B cell (primary cell): ENCODE results near the gene TAF1. TPM values are rescaled to one million over a fixed set of nuclear protein-coding genes. Genes with fewer than 3 reads are reported as not detected.

Source experiments
- ATAC-seq: fragments of 200-7000 bp; cut with Tn5 transposase; one replicate; pipeline ENCODE4 v1.10.0; 2021; ENCODE audit warnings: low read depth, mild to moderate bottlenecking, moderate number of reproducible peaks, moderate library complexity
- CTCF ChIA-PET: fragments of 350-600 bp; sonication (Branson Sonifier 250); formaldehyde crosslinking; loops from one replicate; lab custom pipeline; 2021; ENCODE audit warnings: antibody characterized with exemption, inconsistent platforms; lab: Charles Lee
- POLR2A ChIA-PET: fragments of 350-600 bp; sonication (Branson Sonifier 250); formaldehyde crosslinking; loops from one replicate; lab custom pipeline; 2021; ENCODE audit warnings: antibody characterized with exemption; lab: Charles Lee
- DNase-seq: peaks from one replicate; pipeline ENCODE4 v3.0.0; 2013
- H2AFZ ChIP-seq: 2 replicates; pipeline ENCODE4 v1.6.1; 2012; ENCODE audit warnings: mild to moderate bottlenecking, low read depth, low read length; ENCODE audit not compliant: insufficient read depth, poor library complexity, severe bottlenecking
- H3K27ac ChIP-seq, 2 donors: 1 replicate in 1 of 2; 2 replicates in 1 of 2; pipeline ENCODE4 v1.5.1; 2012 to 2013; ENCODE audit warnings: low read length in 2 of 2, mild to moderate bottlenecking in 2 of 2, moderate library complexity in 1 of 2
- H3K27me3 ChIP-seq, 4 experiments: fragments of 200-600 bp in 1 of 4; sonication (generic) in 1 of 4; replicated peaks in 1 of 4; 1 replicate in 2 of 4; 2 replicates in 2 of 4; pipeline versions ENCODE4 v1.6.1 to v1.7.0; 2013 to 2016; ENCODE audit warnings: low read length in 3 of 4, mild to moderate bottlenecking in 2 of 4, mixed read lengths in 1 of 4, moderate library complexity in 1 of 4; ENCODE audit not compliant: insufficient read depth in 4 of 4, control insufficient read depth in 3 of 4; ENCODE audit errors: control extremely low read depth in 1 of 4
- H3K36me3 ChIP-seq, 2 experiments: replicated peaks in 1 of 2; 1 replicate in 1 of 2; 2 replicates in 1 of 2; pipeline versions ENCODE4 v1.6.1 to v1.7.1; 2013; ENCODE audit warnings: low read length in 1 of 2; ENCODE audit not compliant: insufficient read depth in 2 of 2, control insufficient read depth in 1 of 2; ENCODE audit errors: control extremely low read depth in 1 of 2, extremely low read depth in 1 of 2
- H3K4me1 ChIP-seq, 2 donors: fragments of 200-600 bp in 1 of 2; sonication (generic) in 1 of 2; 1 replicate in 1 of 2; 2 replicates in 1 of 2; pipeline versions ENCODE4 v1.5.1 to v1.6.1; 2013 to 2017; ENCODE audit warnings: low read length in 2 of 2; ENCODE audit not compliant: control insufficient read depth in 2 of 2, insufficient read depth in 2 of 2
- H3K4me2 ChIP-seq: replicated peaks from 2 replicates; pipeline ENCODE3; 2012; ENCODE audit warnings: mild to moderate bottlenecking, low read depth, low read length; ENCODE audit not compliant: poor library complexity, severe bottlenecking
- H3K4me3 ChIP-seq, 5 experiments: fragments of 200-600 bp in 1 of 5; sonication (generic) in 1 of 5; 1 replicate in 3 of 5; 2 replicates in 2 of 5; pipeline versions ENCODE4 v1.5.1 to v1.7.0; 2011 to 2016; ENCODE audit warnings: low read length in 4 of 5, mild to moderate bottlenecking in 4 of 5, low read depth in 2 of 5, control low read depth in 1 of 5, moderate library complexity in 1 of 5; ENCODE audit not compliant: insufficient read depth in 1 of 5; ENCODE audit errors: control extremely low read depth in 1 of 5, extremely low read depth in 1 of 5
- H3K79me2 ChIP-seq: fragments of 200-600 bp; sonication (generic); one replicate; pipeline ENCODE4 v1.6.0; 2016; ENCODE audit warnings: low read length; ENCODE audit not compliant: control insufficient read depth, insufficient read depth
- H3K9ac ChIP-seq: fragments of 200-600 bp; sonication (generic); 2 replicates; pipeline ENCODE4 v1.6.1; 2017; ENCODE audit warnings: mild to moderate bottlenecking, low read length, moderate library complexity
- H3K9me3 ChIP-seq, 3 donors: one replicate each; pipeline versions ENCODE4 v1.6.1 to v1.7.1; 2013; ENCODE audit warnings: low read length in 2 of 3; ENCODE audit not compliant: control insufficient read depth in 2 of 3, insufficient read depth in 1 of 3; ENCODE audit errors: control extremely low read depth in 1 of 3
- H4K20me1 ChIP-seq: 2 replicates; pipeline ENCODE4 v1.6.0; 2012; ENCODE audit warnings: mild to moderate bottlenecking, low read length; ENCODE audit not compliant: insufficient read depth, control insufficient read depth, poor library complexity, severe bottlenecking
- H3K27ac Mint-ChIP-seq: one replicate; pipeline ENCODE4 v1.8.0; 2021; ENCODE audit warnings: mixed read lengths
- H3K27me3 Mint-ChIP-seq: one replicate; pipeline ENCODE4 v1.8.0; 2021; ENCODE audit warnings: mixed read lengths
- H3K4me1 Mint-ChIP-seq: one replicate; pipeline ENCODE4 v1.8.0; 2021; ENCODE audit warnings: mixed read lengths
- H3K4me3 Mint-ChIP-seq: one replicate; pipeline ENCODE4 v1.8.0; 2021; ENCODE audit warnings: mixed read lengths
- H3K9me3 Mint-ChIP-seq: one replicate; pipeline ENCODE4 v1.8.0; 2022; ENCODE audit warnings: mixed read lengths; ENCODE audit not compliant: insufficient read depth
- CTCF ChIP-seq: fragments of 200-600 bp; IDR thresholded peaks from one replicate; pipeline ENCODE4 v1.8.0; 2022; ENCODE audit warnings: antibody characterized with exemption, mild to moderate bottlenecking
- EZH2 ChIP-seq: IDR thresholded peaks from 2 replicates; pipeline ENCODE4 v1.6.1; 2012; ENCODE audit warnings: borderline replicate concordance, low read depth, mild to moderate bottlenecking, moderate library complexity, low read length; ENCODE audit not compliant: insufficient read depth, poor library complexity, severe bottlenecking
- WGBS: methylation state at CpG from one replicate; pipeline ENCODE4 v1.1.5; 2013; ENCODE audit warnings: missing lambda C conversion rate; ENCODE audit not compliant: insufficient coverage; 5-methylcytosine and 5-hydroxymethylcytosine counted together
- intact Hi-C: fragments of 100-400 bp; cut with micrococcal nuclease; formaldehyde crosslinking; loops from one replicate; pipeline ENCODE4 v1.10.0; 2022
- polyA plus RNA-seq: library from polyadenylated mRNA; depleted of rRNA; stranded (reverse); fragments of >200 nt; gene quantifications from 2 replicates; pipeline ENCODE4 v1.2.3, GENCODE V29; 2012
- total RNA-seq, 2 donors: library from RNA; stranded (reverse); fragments of 120-200 nt in 1 of 2; gene quantifications; 1 replicate in 1 of 2; 2 replicates in 1 of 2; pipeline versions ENCODE4 v1.2.3 to v1.2.4, GENCODE V29; 2013 to 2022

The TAF1 gene
- total and polyA plus RNA-seq, 2 donors (not counting 1 experiment from before 2014, with no cell fraction given): 12.2 to 97.5 TPM

GRCh38 chrX:71504346-71504745, 138.2 kb downstream of the TAF1 start:
- no peaks in the 10 kb centered on the region for H3K9me3 Mint-ChIP-seq
- Histone ChIP-seq H3K9ac (no peak overlapping the region), H2AFZ (no peak overlapping the region), H3K27ac (no peak overlapping the region), H3K4me1 (no peaks in the 10 kb centered on the region), H4K20me1 (no peaks in the 10 kb centered on the region), H3K9me3 (no peaks in the 10 kb centered on the region), H3K36me3 (no peaks in the 10 kb centered on the region), H3K79me2 (no peaks in the 10 kb centered on the region), H3K4me2 (no peak overlapping the region), H3K27me3 (no peaks in the 10 kb centered on the region), H3K4me3 (no peak overlapping the region)
- no peak overlapping the region for H3K4me3 Mint-ChIP-seq
- H3K27me3 Mint-ChIP-seq: no peaks in the 10 kb centered on the region
- WGBS: no CpG with 5 or more reads among the region's 1 CpG
- ATAC-seq (no peak), DNase-seq (no peak)
- TF ChIP-seq EZH2: no peak
- TF ChIP-seq CTCF: no peak
- intact Hi-C loops: no loop called here
- CTCF ChIA-PET: no interaction called here
- no peaks in the 10 kb centered on the region for H3K4me1 Mint-ChIP-seq
- POLR2A ChIA-PET: no interaction called here
- H3K27ac Mint-ChIP-seq: no peak overlapping the region

- ChIA-PET POLR2A (no interaction called here), CTCF (no interaction called here)
- intact Hi-C loops: no loop called here
- WGBS: no CpG with 5 or more reads among the region's 1 CpG
- no peaks in the 10 kb centered on the region for H3K36me3 ChIP-seq
- H3K9me3 ChIP-seq: no peaks in the 10 kb centered on the region
- H3K79me2 ChIP-seq: no peaks in the 10 kb centered on the region
- no peaks in the 10 kb centered on the region for H4K20me1 ChIP-seq
- no peak for DNase-seq
- Mint-ChIP-seq H3K4me3 (no peak overlapping the region), H3K4me1 (no peaks in the 10 kb centered on the region), H3K9me3 (no peaks in the 10 kb centered on the region), H3K27me3 (no peaks in the 10 kb centered on the region), H3K27ac (no peak overlapping the region)
- no peak overlapping the region for H3K9ac ChIP-seq
- H2AFZ ChIP-seq: no peak overlapping the region
- no peak for ATAC-seq
- no peak overlapping the region for H3K27ac ChIP-seq
- TF ChIP-seq CTCF (no peak), EZH2 (no peak)
- no peaks in the 10 kb centered on the region for H3K4me1 ChIP-seq
- no peak overlapping the region for H3K4me2 ChIP-seq
- H3K27me3 ChIP-seq: no peaks in the 10 kb centered on the region
- no peak overlapping the region for H3K4me3 ChIP-seq
These were observed 143.1 kb downstream of the TAF1 start for GRCh38 chrX:71509289-71509688.
